Activated CD8-positive, alpha-beta T cell treated with anti-CD3 and anti-CD28 coated beads for 36 hours (primary cell): ENCODE data around the gene MRM2. TPM values are rescaled to one million over a fixed set of nuclear protein-coding genes. Genes with fewer than 3 reads are reported as not detected.
A peak's percentile ranks its signal among the peaks of the same experiment; 100 is the strongest.

Experiments
- ATAC-seq: fragments of 200-7000 bp; cut with Tn5 transposase; one replicate; pipeline ENCODE4 v1.10.0; 2021; ENCODE audit warnings: mild to moderate bottlenecking, moderate library complexity
- CTCF ChIA-PET: fragments of 350-600 bp; sonication (Branson Sonifier 250); formaldehyde crosslinking; loops from one replicate; lab custom pipeline; 2021; ENCODE audit warnings: antibody characterized with exemption; lab: Charles Lee
- POLR2A ChIA-PET: fragments of 350-600 bp; sonication (Branson Sonifier 250); formaldehyde crosslinking; loops from one replicate; lab custom pipeline; 2021; ENCODE audit warnings: antibody characterized with exemption; lab: Charles Lee
- DNase-seq: peaks from one replicate; pipeline ENCODE4 v3.0.0-alpha.2; 2020
- H3K27ac Mint-ChIP-seq: one replicate; pipeline ENCODE4 v1.8.0; 2021; ENCODE audit warnings: mild to moderate bottlenecking, mixed read lengths
- H3K27me3 Mint-ChIP-seq: one replicate; pipeline ENCODE4 v1.8.0; 2021; ENCODE audit warnings: mixed read lengths
- H3K36me3 Mint-ChIP-seq: one replicate; pipeline ENCODE4 v1.8.0; 2021; ENCODE audit warnings: low read depth, mixed read lengths
- H3K4me1 Mint-ChIP-seq: one replicate; pipeline ENCODE4 v1.8.0; 2021; ENCODE audit warnings: low read depth, mixed read lengths
- H3K4me3 Mint-ChIP-seq: one replicate; pipeline ENCODE4 v1.8.0; 2021; ENCODE audit warnings: mild to moderate bottlenecking, moderate library complexity, mixed read lengths
- H3K9me3 Mint-ChIP-seq: one replicate; pipeline ENCODE4 v1.8.0; 2021; ENCODE audit warnings: mixed read lengths
- CTCF ChIP-seq: fragments of 200-600 bp; IDR thresholded peaks from one replicate; pipeline ENCODE4 v1.8.0; 2022; ENCODE audit warnings: antibody characterized with exemption, mild to moderate bottlenecking
- intact Hi-C: fragments of 100-400 bp; cut with micrococcal nuclease; formaldehyde crosslinking; loops from one replicate; pipeline ENCODE4 v1.10.0; 2022
- total RNA-seq, 2 experiments: library from RNA; stranded (reverse); gene quantifications; one replicate each; pipeline ENCODE4 v1.2.3, GENCODE V29; 2021

MRM2 gene
- total RNA-seq, 2 experiments from 2014 or later: 30.3 to 31.9 TPM

- H3K27me3 Mint-ChIP-seq: no peaks in the 10 kb centered on the region
- DNase-seq (no peak), ATAC-seq (no peak)
- ChIA-PET CTCF (interaction anchor here (1.4 kb wide), 1 partner anchor 104 kb away, joined by 5 read pairs; no protein-coding TSS in a partner anchor), POLR2A (no interaction called here)
- intact Hi-C loops: loop anchor here (2.0 kb wide), 1 partner anchor 105 kb away; no protein-coding TSS in a partner anchor
- H3K36me3 Mint-ChIP-seq: peaks cover 17% of the 10 kb centered on the region
- H3K9me3 Mint-ChIP-seq: no peaks in the 10 kb centered on the region
- no peak for TF ChIP-seq CTCF
- peaks cover 23% of the 10 kb centered on the region for H3K4me1 Mint-ChIP-seq
- peak overlapping the region; percentile 92 for H3K4me3 Mint-ChIP-seq
- no peak overlapping the region for H3K27ac Mint-ChIP-seq
Observed at GRCh38 chr7:2243458-2243857, 1.5 kb upstream of the MRM2 start.

DNA sequence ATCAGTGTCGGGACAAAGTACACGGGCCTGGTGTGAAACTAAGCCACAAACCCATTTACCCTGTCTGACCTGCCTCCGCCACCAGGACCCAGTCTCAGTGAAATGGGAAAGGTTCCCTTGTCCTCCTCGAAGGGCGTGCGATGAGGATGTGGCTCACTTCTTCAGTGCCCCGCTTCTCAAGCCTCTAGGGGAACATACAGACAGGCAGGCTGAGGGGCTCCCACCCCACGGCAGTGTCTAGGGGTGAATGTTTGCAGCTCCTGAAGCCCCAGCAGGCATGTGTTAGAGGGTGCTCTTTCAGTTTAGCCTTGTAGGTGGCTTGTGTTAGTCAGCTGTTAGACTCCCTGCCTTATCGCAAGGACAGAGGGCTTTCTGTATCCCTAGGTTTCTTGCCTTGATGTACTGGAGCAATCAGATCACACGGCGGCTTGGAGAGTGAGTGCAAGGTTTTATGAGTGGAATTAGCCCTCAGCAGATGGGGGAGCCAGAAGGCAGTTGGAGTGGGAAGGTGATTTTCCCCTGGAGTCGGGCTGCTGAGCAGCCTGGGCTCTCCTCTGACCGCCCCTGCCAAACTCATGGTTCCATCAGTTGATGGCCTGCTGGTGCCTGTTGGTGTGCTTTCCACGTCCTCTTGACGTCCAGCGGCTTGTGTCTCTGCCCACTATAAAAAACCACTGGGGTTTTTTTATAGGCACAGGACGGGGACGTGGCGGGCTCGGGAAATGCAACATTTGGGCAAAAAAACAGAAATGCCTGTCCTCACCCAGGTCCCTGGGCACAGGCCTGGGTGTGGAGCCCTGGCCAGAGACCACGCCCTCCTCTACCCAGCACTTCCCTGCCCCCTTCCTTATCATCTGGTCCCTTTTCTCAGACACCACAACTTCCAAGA is 780 bp upstream of the MRM2 start:
- H3K4me1 Mint-ChIP-seq: peaks cover 21% of the 10 kb centered on the region
- H3K27ac Mint-ChIP-seq: peak overlapping the region; percentile 93
- H3K36me3 Mint-ChIP-seq: peaks cover 24% of the 10 kb centered on the region
- peak; percentile 50 for DNase-seq
- CTCF ChIA-PET: interaction anchor here (0.6 to 2.8 kb wide), 3 partner anchors 11 to 105 kb away, joined by 3 to 7 read pairs (median 5); no protein-coding TSS in a partner anchor
- peak; percentile 60 for ATAC-seq
- no peaks in the 10 kb centered on the region for H3K27me3 Mint-ChIP-seq
- intact Hi-C loops: loop anchor here (2.0 kb wide), 1 partner anchor 106 kb away; no protein-coding TSS in a partner anchor
- no peaks in the 10 kb centered on the region for H3K9me3 Mint-ChIP-seq
- POLR2A ChIA-PET: interaction anchor here (1.0 to 3.4 kb wide), 3 partner anchors 9 to 111 kb away, joined by 4 to 30 read pairs (median 13); partner anchors contain the start of genes EIF3B and MAD1L1
- no peak for TF ChIP-seq CTCF
- peak overlapping the region; percentile 92 for H3K4me3 Mint-ChIP-seq

DNA sequence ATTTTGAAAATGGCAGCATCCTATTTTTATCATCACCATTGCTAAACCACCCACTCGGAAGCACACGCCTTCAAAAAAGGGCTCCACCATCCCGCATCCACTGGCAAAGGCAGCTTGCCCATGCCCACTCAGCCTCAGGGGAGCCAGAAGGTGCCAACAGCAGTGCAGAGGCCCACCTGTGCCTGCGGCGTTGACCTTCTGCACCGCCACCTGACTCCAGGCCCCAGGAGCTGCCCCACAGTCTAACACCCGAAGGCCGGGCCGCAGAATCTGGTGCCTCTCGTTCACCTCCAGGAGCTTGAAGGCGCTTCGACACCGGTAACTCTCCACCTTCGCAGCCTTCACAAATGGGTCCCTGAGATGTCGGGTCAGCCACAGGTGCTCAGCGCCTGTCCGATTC is 2.8 kb downstream of the MRM2 start:
- H3K27ac Mint-ChIP-seq: no peak overlapping the region
- CTCF ChIA-PET: interaction anchor here (0.9 to 1.3 kb wide), 2 partner anchors 30 to 109 kb away, joined by 3 to 4 read pairs; no protein-coding TSS in a partner anchor
- H3K27me3 Mint-ChIP-seq: no peaks in the 10 kb centered on the region
- no peak for DNase-seq
- ATAC-seq: no peak
- H3K4me1 Mint-ChIP-seq: peaks cover 21% of the 10 kb centered on the region
- H3K4me3 Mint-ChIP-seq: no peak overlapping the region
- H3K9me3 Mint-ChIP-seq: no peaks in the 10 kb centered on the region
- TF ChIP-seq CTCF: no peak
- POLR2A ChIA-PET: interaction anchor here (0.9 kb wide), 1 partner anchor 74 kb away, joined by 3 read pairs; no protein-coding TSS in a partner anchor
- intact Hi-C loops: no loop called here
- H3K36me3 Mint-ChIP-seq: peaks cover 38% of the 10 kb centered on the region

DNA sequence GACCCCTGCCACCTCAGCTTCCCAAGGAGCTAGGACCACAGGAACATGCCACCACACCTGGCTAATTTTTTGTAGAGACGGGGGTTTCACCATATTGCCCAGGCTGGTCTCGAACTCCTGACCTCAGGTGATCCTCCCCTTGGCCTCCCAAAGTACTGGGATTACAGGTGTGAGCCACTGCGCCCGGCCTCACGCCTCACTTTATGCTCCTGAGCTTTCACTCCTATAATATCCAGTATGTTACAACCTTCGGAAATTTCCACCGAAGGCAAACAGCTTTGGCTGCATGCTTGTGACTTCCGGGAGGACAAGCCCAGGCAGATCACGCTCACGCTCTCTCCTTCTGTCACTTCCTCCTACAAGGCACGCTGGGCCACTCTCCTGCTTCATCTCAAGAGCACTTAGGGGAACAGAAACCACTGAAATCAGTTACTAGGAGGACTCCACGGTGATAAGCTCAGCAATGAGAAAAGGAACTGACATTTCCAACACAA is 4.8 kb downstream of the MRM2 start:
- no peaks in the 10 kb centered on the region for H3K27me3 Mint-ChIP-seq
- intact Hi-C loops: no loop called here
- H3K4me3 Mint-ChIP-seq: no peak overlapping the region
- peaks cover 42% of the 10 kb centered on the region for H3K36me3 Mint-ChIP-seq
- H3K27ac Mint-ChIP-seq: peak overlapping the region; percentile 59
- peaks cover 25% of the 10 kb centered on the region for H3K4me1 Mint-ChIP-seq
- POLR2A ChIA-PET: no interaction called here
- no peak for TF ChIP-seq CTCF
- ATAC-seq: no peak
- no peaks in the 10 kb centered on the region for H3K9me3 Mint-ChIP-seq
- CTCF ChIA-PET: interaction anchor here (1.6 kb wide), 1 partner anchor 111 kb away, joined by 5 read pairs; no protein-coding TSS in a partner anchor
- DNase-seq: no peak
